ENCODE measurements around the gene ACACA. TPM values are rescaled to one million over a fixed set of nuclear protein-coding genes. Genes with fewer than 3 reads are reported as not detected.
A peak's percentile ranks its signal among the peaks of the same experiment; 100 is the strongest.
"Not testable (repeated sequence)": the region's sequence is repeated elsewhere in the genome, so short reads cannot be mapped to it uniquely, and the experiment has no call there.

The ACACA gene
- polyA plus RNA-seq, 3 donors: 40.2 to 47.6 (median 43.4) TPM

- DNase-seq: no peak
Observed at GRCh38 chr17:37177254-37177870, 229.3 kb downstream of the ACACA start.

- no peak for DNase-seq
Observed at GRCh38 chr17:37176723-37177122, 229.9 kb downstream of the ACACA start.

- peak; percentile 60 for DNase-seq
Observed at GRCh38 chr17:37174205-37174604, 232.4 kb downstream of the ACACA start.

- DNase-seq: no peak
Observed at GRCh38 chr17:37170881-37171425, 235.7 kb downstream of the ACACA start.

- DNase-seq: no peak
Observed at GRCh38 chr17:37168731-37169353, 237.8 kb downstream of the ACACA start.

GRCh38 chr17:37167756-37168155 lies 238.9 kb downstream of the ACACA start:
- no peak for DNase-seq

GRCh38 chr17:37164057-37164456 lies 242.6 kb downstream of the ACACA start:
- no peak for DNase-seq

DNA sequence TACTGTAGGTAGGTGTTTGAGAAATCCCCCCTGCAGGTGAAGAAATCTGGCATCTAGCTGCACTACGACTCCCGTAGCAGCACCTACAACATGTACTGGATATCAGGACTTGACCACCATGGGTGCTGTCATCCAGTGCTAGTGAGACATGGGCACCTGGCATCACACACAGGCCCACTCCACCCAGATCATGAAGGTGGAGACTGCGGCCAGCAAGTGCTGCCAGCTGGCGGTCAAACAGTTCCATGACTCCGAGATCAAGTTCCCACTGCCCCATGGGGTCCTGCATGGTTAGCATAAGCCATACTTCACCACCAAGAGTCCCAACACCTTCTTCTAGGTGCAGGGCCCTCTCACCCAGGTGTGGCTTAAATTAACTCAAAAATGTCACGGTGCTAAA lies 243.8 kb downstream of the ACACA start:
- DNase-seq: no peak

- no peak for DNase-seq
Observed at GRCh38 chr17:37160944-37161343, 245.7 kb downstream of the ACACA start.

DNA sequence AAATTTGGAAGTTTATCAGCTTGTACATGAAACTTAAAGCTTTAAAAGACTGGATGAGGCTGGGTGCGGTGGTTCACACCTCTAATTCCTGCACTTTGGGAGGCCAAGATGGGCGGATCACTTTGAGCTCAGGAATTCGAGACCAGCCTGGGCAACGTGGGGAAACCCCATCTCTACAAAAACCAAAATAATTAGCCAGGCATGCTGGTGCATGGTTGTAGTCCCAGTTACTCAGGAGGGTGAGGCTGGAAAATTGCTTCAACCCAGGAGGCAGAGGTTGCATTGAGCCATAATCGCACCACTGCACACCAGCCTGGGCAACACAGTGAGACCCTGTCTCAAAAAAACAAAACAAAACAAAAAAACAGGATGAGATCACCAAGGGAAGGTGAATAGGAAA lies 248.3 kb downstream of the ACACA start:
- DNase-seq: no peak

GRCh38 chr17:37148156-37148555 lies 258.5 kb downstream of the ACACA start:
- DNase-seq: no peak

DNA sequence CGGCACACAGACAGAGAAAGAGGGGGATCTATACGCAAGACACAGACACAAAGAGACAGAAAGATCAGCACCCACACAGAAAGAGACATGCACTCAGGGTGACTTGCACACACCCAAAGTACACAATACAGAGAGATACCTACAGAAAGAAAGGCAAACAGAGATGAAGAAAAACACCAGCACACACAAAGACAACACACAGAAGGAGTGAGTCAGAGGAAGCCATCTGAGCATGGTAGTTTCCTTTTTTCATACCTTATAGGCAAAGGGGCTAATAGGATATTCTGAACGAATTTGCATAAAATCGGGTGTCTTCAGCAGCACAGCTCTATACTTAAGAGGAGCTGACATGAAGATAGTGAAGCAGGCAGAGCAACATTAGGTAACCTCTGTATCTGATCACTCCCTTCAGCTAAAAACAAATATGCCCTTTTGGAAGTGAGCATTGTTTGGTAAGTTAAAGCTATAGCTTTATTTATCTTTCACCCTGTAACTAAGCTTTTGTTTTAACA lies 259.3 kb downstream of the ACACA start:
- DNase-seq: no peak

DNA sequence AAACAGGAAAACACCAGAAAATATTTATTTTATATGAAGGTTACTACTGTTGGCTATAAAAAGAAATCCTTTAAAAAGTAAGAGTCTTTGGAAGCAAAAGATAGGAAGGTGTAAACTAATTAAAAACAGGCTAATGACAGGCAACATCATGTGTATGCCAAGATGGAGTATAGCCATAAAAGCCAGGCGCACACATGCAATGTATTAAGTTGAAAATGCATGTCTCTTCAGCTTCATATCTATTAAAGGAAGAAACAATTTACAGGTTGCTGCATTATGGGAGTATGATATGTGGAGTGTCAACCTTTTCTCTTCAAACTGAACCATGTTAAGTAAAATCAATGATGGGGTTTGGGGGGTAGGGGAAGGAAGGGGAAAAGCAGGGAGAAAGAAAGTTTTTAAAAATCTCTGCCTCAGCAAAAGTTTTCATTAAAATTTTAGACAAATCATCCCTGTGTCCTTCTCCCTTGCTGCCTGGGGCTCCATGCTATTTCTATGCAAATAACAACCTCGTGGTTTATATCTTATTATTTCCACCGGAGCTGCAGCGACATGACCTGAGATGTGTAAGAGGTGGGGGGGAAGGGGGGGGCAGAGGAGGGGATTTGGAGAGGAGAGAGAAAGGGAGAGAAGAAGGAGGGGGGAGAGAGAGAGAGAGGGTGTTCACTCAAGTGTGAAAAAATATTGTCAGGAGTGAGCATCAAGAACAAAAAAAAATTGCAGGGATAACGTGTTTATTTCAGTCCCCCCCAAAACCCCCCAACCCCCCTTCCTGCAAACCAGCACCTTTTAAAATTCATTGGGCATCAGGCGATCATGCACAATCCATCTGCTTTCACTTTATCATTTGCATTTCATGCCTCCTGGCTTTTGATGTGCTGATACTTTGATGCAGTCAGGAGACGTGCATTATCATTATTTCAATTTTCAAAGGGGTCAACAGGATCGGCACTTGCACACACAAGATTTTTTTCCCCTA lies 260.3 kb downstream of the ACACA start:
- no peak for DNase-seq

DNA sequence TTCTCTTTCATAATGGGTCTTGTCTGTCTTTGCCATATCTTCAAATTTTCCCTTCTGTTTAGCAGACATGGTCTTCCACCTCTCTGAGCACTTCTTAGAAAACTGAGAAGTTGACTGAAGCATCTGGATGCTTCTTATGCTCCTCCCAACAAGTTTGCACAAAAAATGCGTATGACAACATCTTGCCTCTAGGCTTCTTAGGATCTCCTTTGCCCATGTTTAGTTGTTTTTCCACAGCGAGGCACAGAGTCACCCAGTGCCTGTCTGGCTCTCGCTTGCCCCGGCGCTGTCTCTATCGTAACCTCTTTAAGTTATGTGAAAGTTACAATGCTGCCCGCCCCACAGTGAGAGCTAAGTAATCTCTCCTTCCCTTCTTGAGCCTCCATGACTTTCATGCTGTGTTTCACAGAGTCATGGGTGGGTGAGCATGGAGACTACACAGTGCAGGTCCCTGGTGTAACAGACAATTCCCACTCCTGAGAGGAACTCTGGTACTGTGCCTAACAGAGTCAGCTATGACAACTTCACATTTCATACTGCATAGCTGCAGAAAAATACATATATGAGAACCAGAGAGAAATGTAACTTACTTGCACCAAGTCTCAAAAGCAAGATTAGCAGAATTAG lies 262.4 kb downstream of the ACACA start:
- DNase-seq: no peak

GRCh38 chr17:37143558-37143957 lies 263.1 kb downstream of the ACACA start:
- DNase-seq: not testable (repeated sequence)

DNA sequence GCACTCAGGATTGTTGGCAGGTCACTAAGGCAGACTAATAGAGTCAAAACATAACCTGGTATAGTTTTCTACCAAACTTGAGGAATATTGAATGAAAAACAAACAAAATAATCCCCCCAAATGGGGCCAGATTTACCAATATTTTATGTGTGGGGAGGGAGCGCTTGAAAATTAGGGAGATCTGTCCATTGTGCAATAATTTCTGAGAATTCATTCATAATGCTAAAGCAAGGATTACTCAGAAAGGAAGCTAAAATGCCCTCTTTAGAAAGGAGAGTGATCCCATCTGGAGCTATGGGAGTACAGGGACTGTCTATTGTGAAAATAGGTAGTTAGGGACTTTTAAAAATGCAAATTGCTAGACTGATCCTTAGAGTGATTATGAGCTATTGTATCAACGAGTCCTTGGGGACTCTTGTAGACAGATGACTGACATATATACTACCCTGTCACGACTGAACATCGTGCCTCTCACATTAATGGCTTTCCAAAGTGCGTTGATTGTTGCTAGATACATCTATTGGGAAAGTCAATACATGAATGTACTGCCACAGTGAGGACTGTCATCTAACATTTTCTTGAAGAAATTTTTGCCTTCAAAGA lies 264.2 kb downstream of the ACACA start:
- DNase-seq: no peak

- no peak for DNase-seq
Observed at GRCh38 chr17:37138571-37139120, 268.0 kb downstream of the ACACA start.

DNA sequence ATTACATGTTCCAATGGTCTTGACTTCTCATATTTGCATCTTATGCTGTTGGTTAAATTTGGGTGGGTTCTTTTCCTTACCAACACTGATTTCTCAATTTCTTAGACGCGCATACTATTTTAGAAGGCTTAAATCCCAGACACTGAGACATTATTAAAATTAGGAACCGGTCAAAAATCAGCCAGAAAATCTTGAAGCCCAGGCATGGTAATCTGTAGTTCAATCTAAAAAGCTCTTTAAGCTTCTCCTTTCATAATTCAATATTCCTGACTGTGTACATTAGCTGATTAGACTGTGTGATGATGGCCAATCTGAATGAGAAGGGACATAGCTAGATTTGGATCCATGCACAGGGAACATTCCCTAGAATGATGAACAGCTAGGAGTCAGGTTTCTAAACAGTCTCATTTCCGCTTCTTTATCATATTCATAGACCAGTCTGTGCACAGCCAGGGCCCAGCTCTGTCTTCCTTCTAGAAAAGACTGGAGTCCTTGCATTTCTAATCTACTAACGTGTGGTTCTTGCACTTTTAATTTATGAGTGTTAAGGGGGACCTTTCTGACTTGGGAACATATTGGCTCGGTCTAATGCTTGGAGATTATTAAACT lies 268.6 kb downstream of the ACACA start:
- no peak for DNase-seq

- DNase-seq: no peak
Observed at GRCh38 chr17:37137070-37137610, 269.5 kb downstream of the ACACA start.

GRCh38 chr17:37135576-37135975 lies 271.1 kb downstream of the ACACA start:
- no peak for DNase-seq
